Measurements from ENCODE around the gene LMAN2. TPM values are rescaled to one million over a fixed set of nuclear protein-coding genes. Genes with fewer than 3 reads are reported as not detected.

The LMAN2 gene
- total and polyA plus RNA-seq, 8 donors = 101 to 155 (median 108) TPM

GRCh38 chr5:177297922-177298321 is 53.5 kb downstream of the LMAN2 start:
- DNase-seq (no peak), ATAC-seq (no peak)
- Histone ChIP-seq H3K27me3 (no peaks in the 10 kb centered on the region), H3K27ac (peak overlapping the region in 1 of 2 donors; percentile 89), H3K36me3 (peaks cover 0 to 48% of the 10 kb centered on the region in 2 donors), H3K4me1 (peaks cover 32 to 79% of the 10 kb centered on the region in 2 donors), H3K4me3 (no peak overlapping the region), H3K9me3 (no peaks in the 10 kb centered on the region)
- no peak for TF ChIP-seq CTCF (IDR thresholded peaks at IDR 0.05)
- intact Hi-C loops (cut with DNase I) = no loop called here

- H3K27ac ChIP-seq = peak overlapping the region; percentile 29 to 77
- ATAC-seq = no peak
- no peaks in the 10 kb centered on the region for H3K27me3 ChIP-seq
- peak in 1 of 4 donors; percentile 29 for DNase-seq
- peaks cover 23 to 66% of the 10 kb centered on the region in 2 donors for H3K4me1 ChIP-seq
- intact Hi-C loops (cut with DNase I) = no loop called here
- H3K4me3 ChIP-seq = no peak overlapping the region
- H3K9me3 ChIP-seq = no peaks in the 10 kb centered on the region
- no peak for TF ChIP-seq CTCF (IDR thresholded peaks at IDR 0.05)
- H3K36me3 ChIP-seq = peaks cover 0 to 56% of the 10 kb centered on the region in 2 donors
Measured at GRCh38 chr5:177296581-177296980, 54.9 kb downstream of the LMAN2 start.

- DNase-seq = peak in 1 of 4 donors; percentile 81
- Histone ChIP-seq H3K27ac (peak overlapping the region in 1 of 2 donors; percentile 77), H3K4me3 (no peak overlapping the region), H3K27me3 (no peaks in the 10 kb centered on the region), H3K9me3 (no peaks in the 10 kb centered on the region), H3K36me3 (peaks cover 0 to 56% of the 10 kb centered on the region in 2 donors), H3K4me1 (peaks cover 17 to 59% of the 10 kb centered on the region in 2 donors)
- no peak for TF ChIP-seq CTCF (IDR thresholded peaks at IDR 0.05)
- ATAC-seq = no peak
- intact Hi-C loops (cut with DNase I) = no loop called here
Measured at GRCh38 chr5:177295924-177296323, 55.5 kb downstream of the LMAN2 start.

GRCh38 chr5:177294632-177295031 is 56.8 kb downstream of the LMAN2 start:
- Histone ChIP-seq H3K4me3 (no peak overlapping the region), H3K27me3 (no peaks in the 10 kb centered on the region), H3K4me1 (peaks cover 6 to 46% of the 10 kb centered on the region in 2 donors), H3K27ac (peak overlapping the region in 1 of 2 donors; percentile 77), H3K36me3 (peaks cover 0 to 69% of the 10 kb centered on the region in 2 donors), H3K9me3 (no peaks in the 10 kb centered on the region)
- intact Hi-C loops (cut with DNase I) = no loop called here
- TF ChIP-seq CTCF (IDR thresholded peaks at IDR 0.05) = no peak
- DNase-seq = no peak
- ATAC-seq = no peak

GRCh38 chr5:177293819-177294581 is 57.5 kb downstream of the LMAN2 start:
- Histone ChIP-seq H3K9me3 (no peaks in the 10 kb centered on the region), H3K27me3 (no peaks in the 10 kb centered on the region), H3K4me1 (peaks cover 6 to 40% of the 10 kb centered on the region in 2 donors), H3K27ac (no peak overlapping the region), H3K4me3 (no peak overlapping the region), H3K36me3 (peaks cover 0 to 76% of the 10 kb centered on the region in 2 donors)
- intact Hi-C loops (cut with DNase I) = no loop called here
- TF ChIP-seq CTCF (IDR thresholded peaks at IDR 0.05) = no peak
- no peak for ATAC-seq
- DNase-seq = no peak
